Fibroblast of mammary gland (primary cell): Measurements from ENCODE around the gene PTPRCAP.
"Not testable (repeated sequence)": the region's sequence is repeated elsewhere in the genome, so short reads cannot be mapped to it uniquely, and the experiment has no call there.

ENCODE experiments used
- DNase-seq: peaks from one replicate; pipeline ENCODE4 v3.0.0-alpha.2; 2010; ENCODE audit warnings: low read depth
- H3K4me3 ChIP-seq: 2 replicates; pipeline ENCODE4 v1.5.1; 2011; ENCODE audit warnings: low read depth, mild to moderate bottlenecking, low read length, moderate library complexity; ENCODE audit not compliant: control insufficient read depth
- TF ChIP-seq, protein P1 (sequence below): conservative IDR thresholded peaks from 2 replicates; pipeline ENCODE4 v1.5.1; 2011; ENCODE audit warnings: low read depth, low read length, inconsistent platforms; ENCODE audit not compliant: control insufficient read depth, insufficient read depth

Gene PTPRCAP, protein sequence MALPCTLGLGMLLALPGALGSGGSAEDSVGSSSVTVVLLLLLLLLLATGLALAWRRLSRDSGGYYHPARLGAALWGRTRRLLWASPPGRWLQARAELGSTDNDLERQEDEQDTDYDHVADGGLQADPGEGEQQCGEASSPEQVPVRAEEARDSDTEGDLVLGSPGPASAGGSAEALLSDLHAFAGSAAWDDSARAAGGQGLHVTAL

DNA sequence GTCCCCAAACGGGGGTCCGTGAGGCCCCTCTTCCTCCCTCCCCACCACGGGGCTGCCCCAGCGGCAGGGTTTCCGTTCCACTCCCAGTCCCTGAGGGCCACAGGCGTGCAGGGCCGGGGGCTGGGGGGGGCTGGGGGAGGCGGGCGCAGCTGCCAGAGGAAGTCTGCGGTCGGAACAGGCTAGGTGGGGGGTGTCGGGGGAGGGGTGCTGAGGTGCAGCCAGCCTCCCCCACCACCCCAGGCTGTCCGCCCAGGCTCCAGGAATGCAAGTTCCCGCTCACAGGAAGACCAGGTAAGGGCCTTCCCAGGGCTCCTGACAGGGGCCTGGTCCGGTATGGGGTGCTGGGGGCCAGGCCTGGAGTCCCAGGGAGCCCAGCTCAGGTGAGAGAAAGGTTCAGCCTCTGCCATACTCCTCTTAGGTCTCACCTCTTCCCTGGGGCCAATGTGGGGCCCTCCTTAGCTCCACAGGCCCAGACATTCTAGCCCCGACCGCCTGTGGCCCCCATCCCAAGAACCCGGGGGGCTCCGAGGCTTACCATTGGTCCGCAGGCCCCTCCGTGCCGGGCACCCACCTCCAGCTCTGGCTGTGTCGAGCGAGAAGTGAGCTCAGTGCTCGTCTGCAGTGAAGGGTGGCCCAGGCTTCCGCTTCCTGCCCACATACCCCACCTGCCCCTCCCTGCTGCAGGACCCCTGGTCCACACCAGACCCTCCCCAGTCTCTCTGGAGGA is at the start of gene PTPRCAP:
PTPRCAP (minus strand) TSS at position 601 of the 727 bp plus-strand sequence; CDS start at position 538, 63 bp downstream.
- TF ChIP-seq, protein P1, sequence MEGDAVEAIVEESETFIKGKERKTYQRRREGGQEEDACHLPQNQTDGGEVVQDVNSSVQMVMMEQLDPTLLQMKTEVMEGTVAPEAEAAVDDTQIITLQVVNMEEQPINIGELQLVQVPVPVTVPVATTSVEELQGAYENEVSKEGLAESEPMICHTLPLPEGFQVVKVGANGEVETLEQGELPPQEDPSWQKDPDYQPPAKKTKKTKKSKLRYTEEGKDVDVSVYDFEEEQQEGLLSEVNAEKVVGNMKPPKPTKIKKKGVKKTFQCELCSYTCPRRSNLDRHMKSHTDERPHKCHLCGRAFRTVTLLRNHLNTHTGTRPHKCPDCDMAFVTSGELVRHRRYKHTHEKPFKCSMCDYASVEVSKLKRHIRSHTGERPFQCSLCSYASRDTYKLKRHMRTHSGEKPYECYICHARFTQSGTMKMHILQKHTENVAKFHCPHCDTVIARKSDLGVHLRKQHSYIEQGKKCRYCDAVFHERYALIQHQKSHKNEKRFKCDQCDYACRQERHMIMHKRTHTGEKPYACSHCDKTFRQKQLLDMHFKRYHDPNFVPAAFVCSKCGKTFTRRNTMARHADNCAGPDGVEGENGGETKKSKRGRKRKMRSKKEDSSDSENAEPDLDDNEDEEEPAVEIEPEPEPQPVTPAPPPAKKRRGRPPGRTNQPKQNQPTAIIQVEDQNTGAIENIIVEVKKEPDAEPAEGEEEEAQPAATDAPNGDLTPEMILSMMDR = no peak
- DNase-seq = no peak
- H3K4me3 ChIP-seq = no peak within 1 kb of the TSS

DNA sequence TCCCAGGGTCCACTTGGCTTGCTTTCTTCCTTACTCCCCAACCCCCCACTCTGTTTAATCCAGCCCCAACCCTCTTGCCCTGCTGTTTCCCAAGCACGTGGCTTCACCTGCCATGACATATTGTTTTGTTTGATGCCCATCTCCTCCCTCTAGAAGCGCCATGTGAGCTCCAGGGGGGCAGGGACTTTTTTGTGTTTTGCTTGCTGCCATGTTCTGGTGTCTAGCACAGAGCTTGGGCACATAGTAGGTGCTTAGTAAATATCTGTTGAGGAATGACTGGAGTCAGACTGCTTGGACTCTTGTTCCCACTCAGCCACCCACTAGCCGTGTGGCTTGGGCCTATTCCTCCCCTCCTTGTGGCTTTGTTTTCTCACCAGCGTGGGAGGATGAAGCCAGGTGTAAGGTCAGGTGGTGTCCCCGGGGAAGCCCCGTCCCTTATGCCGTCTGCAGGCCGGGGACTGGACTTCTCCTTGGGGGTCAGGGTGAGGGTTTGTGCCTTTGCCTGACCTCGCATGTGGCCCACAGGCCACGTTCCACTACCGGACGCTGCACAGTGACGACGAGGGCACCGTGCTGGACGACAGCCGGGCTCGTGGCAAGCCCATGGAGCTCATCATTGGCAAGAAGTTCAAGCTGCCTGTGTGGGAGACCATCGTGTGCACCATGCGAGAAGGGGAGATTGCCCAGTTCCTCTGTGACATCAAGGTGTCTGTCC is 49.2 kb upstream of the PTPRCAP start:
- H3K4me3 ChIP-seq = no peak overlapping the region
- DNase-seq = no peak
- TF ChIP-seq, protein P1 = no peak

DNA sequence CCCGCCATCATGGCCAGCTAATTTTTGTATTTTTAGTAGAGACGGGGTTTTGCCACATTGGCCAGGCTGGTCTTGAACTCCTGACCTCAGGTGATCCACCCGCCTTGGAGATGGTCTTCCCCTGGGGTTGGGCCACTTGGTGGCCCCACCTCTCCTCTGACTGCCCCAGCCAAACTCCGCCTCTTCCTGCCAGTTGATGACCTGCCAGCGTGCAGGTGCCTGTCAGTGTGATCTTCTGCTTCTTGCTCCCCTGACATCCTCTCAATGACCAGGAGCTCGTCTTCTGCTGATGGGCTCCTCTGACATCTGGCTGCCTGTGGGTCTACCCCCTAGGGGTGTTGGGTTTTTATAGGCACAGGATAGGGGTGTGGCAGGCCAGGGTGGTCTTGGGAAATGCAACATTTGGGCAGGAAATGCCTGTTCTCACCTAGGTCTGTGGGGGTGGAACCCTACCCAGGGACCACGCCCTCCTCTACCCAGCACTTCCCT is 48.4 kb upstream of the PTPRCAP start:
- H3K4me3 ChIP-seq, DNase-seq: not testable (repeated sequence)

DNA sequence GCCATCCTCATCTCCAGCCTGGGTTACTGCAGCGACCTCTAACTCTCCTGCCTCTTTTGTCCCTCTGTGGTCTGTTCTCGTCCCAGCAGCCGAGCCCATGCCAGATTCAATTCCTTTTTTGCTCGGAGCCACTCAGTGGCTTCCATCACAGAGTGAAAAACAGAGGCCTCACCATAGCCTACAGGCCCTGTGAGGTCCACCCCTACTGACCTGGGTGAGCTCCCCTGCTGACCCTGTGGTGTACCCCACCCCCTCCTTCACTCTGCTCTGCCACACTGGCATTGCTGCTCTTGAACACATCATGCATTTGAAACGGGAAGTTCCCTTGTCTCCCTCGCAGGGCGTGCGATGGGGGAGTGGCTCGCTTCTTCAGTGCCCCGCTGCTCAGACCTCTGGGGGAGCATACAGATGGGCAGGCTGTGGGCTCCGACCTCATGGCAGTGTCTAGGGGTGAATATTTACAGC is 47.4 kb upstream of the PTPRCAP start:
- DNase-seq = no peak
- no peak overlapping the region for H3K4me3 ChIP-seq
- TF ChIP-seq, protein P1 = no peak

DNA sequence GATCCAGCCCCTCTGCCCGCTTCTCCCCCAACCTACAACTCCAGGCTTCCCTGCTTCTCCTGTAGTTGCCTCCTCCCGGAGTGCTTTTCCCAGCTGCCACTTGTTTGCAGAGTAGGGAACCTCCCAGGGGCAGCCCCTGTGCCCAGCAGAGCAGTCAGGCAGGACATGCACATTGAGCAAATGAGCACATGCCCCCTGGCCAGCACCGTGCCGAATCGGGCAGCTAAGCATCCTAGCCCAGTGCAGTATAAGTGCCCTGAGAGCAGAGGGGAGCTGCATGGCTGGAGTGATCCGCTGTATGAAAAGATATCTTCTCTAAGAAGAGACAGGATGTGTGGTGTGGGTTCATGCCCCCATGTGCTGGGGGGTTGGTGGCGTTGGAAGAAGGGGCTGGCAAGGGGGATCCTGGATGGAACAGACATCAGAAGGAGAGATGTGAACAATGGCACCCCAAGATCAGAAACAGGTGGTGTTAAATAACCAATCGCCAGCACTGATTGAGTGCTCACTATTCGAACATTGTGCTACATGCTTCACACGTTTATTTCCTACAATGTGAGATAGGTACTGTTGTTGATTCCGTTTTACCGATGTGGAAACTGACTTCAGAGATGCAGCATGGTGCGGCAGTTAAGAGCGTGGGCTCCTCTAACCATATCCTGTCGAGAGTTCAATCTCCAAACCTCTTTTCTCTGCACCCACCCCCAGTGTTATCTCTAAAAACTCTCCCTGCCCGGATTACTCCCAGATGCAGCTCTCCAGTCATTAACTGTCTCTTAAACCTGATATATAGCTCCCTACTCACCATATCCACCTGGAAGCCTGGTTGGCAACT is 46.6 kb upstream of the PTPRCAP start:
- no peak overlapping the region for H3K4me3 ChIP-seq
- DNase-seq = no peak
- TF ChIP-seq, protein P1 = no peak

DNA sequence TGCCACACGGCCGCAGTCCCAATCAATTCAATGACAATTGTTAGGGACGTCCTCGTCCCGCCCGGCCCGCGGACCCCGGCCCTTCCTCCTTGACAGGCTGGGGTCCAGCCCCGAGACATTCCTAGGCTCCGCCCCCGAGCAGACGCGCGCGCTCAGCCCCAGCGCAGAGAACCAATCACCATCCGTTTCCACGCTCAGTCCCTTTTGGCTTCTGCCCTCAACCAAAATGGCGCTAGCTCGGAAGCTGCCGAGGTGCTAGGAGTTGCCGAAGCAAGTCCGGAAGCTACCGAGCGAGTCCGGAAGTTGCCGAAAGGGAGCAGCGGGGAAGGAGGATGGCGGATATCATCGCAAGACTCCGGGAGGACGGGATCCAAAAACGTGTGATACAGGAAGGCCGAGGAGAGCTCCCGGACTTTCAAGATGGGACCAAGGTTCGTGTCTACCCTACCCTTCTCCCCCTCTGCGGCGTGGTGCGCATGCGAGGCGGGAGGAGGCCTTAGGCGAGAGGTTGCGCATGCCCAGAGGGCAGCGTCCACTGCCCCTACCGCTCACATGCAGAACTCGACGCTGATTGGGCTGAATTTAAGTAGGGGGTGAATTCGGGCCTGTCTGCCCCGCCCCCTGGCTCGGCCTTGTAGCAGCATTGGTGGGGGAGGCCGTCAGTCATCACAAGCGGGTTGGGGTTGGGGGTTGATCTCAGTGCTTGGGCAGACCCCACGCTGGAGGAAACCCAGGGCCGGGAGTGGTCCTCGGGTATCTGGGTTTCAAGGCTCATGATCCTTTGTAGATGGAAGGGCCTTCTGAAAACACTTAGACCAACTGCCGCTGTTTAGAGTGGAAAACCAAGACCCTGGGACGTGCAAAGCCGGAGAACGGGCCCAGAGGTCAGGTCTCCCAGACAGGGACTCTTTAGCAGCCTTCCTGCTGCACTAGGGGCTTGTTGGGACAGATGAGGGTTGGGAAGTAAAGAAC is 45.6 kb upstream of the PTPRCAP start, which contains the start of gene AIP:
AIP (plus strand) TSS at position 200 of the 972 bp plus-strand sequence; CDS start at position 333, 133 bp downstream.
- H3K4me3 ChIP-seq = peak within 1 kb of the TSS; percentile 66
- TF ChIP-seq, protein P1 = no peak
- peak; percentile 97 for DNase-seq
